CMK (cell line): ENCODE measurements around the gene SMYD1.

Source experiments
- DNase-seq: peaks from one replicate; pipeline ENCODE4 v3.0.0-alpha.2; 2010; ENCODE audit warnings: low read depth

Gene SMYD1

DNA sequence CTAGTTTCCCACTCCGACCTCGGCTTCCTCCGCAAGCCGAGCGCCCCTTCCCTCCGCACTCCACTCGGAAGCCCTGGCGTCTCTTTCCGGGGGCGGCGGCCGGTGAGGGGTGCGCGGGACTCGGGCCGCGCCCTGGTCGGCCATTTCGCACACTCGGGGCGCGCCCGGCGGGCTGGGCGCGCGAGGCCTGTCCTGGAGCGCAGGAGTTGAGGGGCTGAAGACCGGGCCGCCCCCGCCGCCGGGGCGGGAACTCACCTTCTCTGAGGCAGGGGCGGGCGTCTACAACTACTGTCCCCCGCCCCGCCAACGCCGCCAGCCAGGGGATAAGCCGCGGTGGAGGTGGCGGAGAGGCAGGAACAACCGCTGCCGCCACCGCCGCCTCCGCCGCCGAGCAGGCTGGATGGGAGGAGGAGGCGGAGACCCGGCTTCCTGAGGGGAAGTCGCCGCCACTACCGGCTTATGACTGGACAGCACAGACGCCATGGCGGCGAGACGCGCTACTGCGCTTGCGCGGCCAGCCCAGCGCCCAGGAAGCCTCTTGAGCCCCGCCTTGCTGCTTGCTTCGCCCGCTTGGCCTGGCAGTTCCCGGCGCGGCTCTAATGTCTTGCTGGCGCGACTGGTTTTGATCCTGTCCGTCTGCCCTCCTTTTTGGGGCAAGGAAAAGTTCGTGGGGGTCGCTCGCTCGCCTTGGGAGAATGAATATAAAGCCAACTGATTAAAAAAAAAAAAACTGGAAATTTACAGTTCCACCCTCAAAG is 12.1 kb upstream of the SMYD1 start, which contains the start of gene KRCC1:
TSS of gene KRCC1 (minus strand) at position 413 of the 758 bp plus-strand sequence. CDS start 27,220 bp downstream, outside the sequence.
- DNase-seq: peak; percentile 82

DNA sequence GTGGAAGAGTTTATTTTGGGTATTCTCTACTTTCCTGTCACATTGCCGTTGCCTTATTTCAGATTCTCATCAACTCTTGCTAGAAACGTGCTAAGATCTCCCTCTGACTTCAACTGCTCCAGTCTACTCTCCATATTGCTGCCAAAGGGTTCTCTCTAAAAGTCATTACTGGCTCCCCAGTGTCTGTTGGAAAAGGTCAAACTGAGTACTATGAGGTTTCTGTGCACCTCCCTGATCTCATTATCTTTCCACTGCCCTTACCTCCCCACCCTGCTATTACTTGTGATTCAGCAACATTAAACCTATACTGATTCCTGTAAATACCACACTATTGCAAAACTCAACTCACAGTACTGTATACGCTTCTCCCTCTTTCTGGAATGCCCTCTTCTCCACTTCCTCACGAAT is 10.2 kb upstream of the SMYD1 start:
- DNase-seq: no peak

GRCh38 chr2:88058191-88058590 is 9.4 kb upstream of the SMYD1 start:
- no peak for DNase-seq

- no peak for DNase-seq
These were observed 7.4 kb upstream of the SMYD1 start for GRCh38 chr2:88059979-88060906.

GRCh38 chr2:88060907-88061275 is 6.7 kb upstream of the SMYD1 start:
- DNase-seq: no peak

- no peak for DNase-seq
These were observed 6.3 kb upstream of the SMYD1 start for GRCh38 chr2:88061295-88061694.

DNA sequence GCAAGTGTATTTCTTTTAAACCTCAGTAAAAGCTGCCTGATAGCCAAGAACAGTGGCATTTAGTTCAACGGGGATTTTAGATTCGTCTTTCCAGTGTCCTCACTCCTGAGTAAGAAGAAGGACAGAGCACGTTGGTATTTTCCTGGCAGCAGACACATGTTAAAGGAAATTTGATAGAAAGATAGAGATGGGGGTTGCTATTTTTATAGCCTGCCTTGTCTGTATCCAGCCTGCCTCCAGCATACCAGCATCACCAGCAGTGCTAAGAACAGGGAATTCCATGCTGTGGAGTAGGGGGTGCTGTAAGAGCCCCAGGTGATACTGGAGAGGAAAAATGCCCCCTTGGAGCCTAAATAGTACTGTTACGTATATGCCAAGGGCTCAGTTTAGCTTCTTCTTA is 1.1 kb upstream of the SMYD1 start:
- DNase-seq: no peak

DNA sequence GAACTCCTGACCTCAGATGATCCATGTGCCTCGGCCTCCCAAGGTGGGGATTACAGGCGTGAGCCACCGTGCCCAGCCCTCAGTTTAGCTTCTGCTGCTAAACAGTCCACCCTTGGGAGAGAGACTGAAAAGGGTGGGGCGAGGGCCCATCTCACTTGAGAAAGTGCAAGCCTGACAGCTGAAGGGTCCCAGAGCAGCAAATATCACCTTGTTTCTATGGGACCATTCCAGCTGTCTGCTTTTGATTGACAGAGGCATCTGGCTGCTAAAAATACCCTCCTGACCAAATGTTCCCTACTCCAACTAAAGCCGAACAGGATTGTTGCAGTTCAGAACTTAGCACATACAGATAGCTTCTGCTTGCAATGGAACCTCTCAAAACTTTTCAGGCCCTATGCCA is 436 bp upstream of the SMYD1 start:
- no peak for DNase-seq

DNA sequence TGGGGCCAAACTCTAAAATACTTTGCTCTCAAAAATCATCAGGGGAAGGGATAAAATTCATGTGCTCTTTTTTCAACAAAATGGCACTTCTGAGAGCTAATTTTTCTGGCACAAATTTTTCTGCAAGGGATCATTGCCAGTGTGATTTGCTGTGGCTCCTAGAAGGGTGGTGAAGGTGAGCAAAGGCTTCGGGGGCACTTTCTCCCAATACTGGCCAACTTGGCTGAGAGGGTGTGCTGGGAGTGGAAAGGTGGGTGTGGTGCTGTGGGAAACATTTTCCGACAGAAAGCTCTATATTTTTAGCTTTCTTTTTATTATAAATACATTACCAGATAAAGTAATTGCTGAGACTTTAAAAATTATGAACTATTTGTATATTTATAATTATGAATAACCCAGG is 419 bp downstream of the SMYD1 start:
- no peak for DNase-seq

DNA sequence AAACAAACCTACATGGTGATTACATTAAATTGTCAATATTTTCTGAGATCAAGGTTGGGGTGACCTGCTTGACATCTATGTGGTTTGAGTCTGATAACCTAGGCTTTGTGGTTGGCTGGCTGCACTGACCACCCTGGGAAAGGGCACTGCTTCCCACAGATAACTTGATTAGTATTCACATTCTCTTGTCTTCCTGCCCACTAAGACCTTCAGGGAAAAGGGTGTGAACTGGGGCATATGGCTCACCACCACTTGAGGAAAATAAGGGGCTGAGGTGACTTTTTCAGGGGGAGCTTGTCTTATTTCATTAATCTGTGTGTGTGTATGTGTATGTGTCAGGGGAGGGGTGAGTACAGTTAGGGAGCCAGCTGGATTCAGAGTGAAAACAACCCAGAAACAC is 1.5 kb downstream of the SMYD1 start:
- DNase-seq: no peak

DNA sequence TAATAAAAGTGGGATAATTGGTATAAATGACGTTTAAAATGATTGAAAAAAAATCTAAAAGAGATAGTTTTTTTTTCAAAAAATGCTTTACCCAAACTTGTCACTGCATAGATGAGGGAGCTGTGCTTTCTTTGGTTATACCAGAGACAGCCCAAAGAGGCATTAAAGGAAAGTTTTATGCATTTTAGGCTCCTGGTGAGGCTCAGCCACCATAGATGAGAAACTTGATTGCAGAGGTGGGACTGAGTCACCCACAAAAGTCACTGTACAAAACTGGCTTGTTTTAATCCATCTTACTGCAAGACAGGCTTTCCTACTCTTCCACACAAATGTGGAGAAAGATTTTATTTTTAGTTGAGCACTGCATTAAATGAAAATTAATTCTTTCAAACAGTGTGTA is 2.4 kb downstream of the SMYD1 start:
- no peak for DNase-seq

DNA sequence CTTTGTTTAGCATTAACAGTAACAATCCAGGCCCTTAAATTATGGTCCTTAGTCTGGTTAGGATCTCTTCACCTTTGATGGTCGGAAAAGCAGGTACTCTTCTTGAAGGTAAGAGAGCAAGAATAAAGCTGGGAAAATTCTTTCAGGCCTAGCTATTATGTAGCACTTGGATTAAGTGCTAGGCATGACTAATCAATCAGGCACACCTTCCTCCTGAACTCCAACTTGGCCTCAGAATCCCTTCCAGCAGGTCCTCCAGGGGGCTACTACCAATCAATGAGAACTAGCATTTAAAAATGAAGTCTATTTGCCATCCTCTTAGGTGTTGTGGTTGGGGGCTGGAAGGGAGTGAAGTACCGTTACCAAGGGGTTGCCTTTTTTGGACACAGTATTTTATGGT is 3.7 kb downstream of the SMYD1 start:
- DNase-seq: no peak

DNA sequence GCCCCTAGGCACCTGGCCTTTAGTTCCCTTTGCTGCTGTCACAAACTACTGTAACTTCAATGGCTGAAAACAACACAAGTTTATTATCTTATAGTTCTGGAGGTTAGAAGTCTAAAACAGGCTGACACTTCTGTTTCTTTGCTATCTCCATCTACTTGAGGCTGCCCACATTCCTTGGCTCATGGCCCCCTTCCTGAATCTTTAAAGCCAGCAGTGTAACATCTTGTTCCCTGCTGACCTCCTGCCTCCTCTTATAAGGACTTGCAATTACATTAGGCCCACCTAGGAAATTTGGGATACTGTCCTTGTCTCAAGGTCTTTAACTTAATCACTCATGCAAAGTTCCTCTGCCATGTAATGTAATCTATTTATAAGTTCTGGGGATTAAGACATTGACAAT is 6.5 kb downstream of the SMYD1 start:
- DNase-seq: no peak

DNA sequence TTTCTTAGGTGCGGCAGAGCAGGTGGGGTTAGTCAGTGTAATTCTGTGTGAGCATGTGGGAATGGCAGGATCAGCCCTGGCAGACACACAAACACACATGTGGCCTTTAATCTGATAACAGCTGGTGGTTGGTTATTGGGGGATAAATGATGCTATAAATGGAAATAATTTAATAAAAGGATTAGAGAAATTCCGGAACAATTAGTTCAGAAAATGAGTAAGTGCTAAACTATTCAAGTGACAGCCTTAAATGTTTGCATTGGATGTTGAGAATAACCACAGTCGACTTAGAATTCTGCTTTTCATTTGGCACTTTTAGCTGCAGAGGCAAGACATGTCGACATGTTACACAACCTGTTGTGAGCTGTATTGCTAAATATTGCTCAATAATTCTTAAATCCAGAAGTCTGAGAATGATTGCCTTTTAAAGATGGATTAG is 7.2 kb downstream of the SMYD1 start:
- no peak for DNase-seq

DNA sequence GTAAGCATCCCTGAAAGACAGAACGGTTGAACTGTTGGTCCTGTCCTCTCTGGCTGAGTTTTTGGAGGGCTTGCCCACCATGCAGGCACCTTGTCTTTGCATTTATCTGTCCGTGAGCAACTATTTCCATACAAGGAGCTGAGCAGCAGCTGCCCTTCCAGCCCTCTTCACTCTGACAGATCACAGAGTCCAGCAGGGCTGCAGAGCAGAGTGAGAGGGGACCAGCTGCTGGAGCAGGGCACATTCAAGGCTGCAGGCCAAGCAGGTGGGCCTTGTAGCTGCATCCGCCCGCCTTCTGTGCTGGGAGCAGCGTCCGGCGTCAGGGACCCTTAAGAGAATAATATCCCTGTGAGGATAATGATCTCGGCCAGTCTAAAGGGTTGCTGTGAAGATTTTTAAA is 9.5 kb downstream of the SMYD1 start:
- no peak for DNase-seq

DNA sequence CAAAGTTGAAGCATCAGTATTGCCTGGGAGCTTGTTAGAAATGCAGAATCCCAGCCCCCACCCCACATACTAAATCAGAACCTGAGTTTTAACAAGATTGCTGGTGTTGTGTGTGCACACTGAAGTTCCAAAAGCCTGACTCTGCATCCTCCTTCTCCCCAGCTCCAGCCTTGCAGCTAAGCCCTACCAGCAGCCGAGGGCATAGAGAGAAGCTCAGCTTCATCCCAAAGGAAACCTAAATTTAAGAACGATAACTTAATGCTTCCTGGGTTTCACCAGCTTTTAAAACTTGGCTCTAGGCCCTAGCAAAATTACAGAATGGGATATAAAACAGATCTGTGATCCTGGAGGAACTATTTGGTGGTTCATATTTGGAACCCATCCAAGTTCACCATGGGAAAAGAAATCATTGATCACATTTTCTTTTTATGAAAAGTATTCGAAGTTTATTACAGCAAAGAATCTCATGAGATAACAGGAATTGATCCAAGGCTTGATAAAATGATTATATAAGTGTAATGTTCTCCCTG is 11.1 kb downstream of the SMYD1 start:
- DNase-seq: no peak

DNA sequence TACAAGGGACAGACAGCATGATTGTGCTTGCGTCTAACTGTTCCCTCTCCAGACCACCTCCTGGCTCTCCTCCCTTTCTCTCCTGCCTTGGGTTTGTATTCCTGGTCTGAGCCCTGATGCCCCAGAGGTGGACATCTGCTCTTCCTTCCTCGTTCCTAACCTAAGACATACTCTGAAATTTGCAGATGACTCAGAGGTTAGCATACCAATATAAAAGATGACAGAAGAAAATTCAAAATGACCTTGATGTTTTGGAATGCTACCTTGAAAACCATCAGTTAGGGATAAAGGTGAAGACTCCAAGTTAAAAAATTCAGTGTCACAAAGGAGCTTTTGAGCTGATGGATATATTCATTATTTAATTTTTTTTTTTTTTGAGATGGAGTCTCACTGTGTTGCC is 12.9 kb downstream of the SMYD1 start:
- no peak for DNase-seq

GRCh38 chr2:88081924-88082608 is 14.4 kb downstream of the SMYD1 start:
- no peak for DNase-seq

GRCh38 chr2:88082781-88083180 is 15.2 kb downstream of the SMYD1 start:
- DNase-seq: no peak

GRCh38 chr2:88085099-88085498 is 17.5 kb downstream of the SMYD1 start:
- no peak for DNase-seq

DNA sequence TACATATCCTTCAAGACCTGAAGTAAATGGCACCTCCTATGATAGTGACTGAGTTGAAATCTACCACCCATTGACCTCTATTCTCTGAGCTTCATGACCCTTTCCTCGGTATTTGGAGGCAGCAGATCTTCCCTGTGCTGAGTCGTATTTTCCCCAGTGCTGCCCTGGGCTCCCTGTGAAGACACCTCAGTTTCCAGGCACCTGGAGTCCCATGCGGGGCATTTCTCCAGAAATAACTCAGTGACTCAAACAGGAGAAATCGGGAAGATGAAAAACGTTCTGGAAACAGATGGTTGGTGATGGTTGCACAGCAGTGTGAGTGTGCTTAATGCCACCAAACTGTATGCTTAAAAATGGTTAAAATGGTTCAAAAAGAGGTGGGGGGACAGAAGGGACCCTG is 18.0 kb downstream of the SMYD1 start:
- no peak for DNase-seq

GRCh38 chr2:88086401-88086800 is 18.8 kb downstream of the SMYD1 start:
- no peak for DNase-seq
